Panc1 (cell line): Measurements from ENCODE around the gene SLC2A1.

Source experiments
- POLR2AphosphoS5 ChIP-seq: IDR thresholded peaks from 2 replicates; pipeline ENCODE4 v1.6.1; 2012; ENCODE audit warnings: mild to moderate bottlenecking, low read depth, low read length, moderate library complexity
- REST ChIP-seq, 2 experiments: IDR thresholded peaks; 2 replicates each; pipeline ENCODE4 v1.6.1; 2011 to 2012; ENCODE audit warnings: low read depth in 2 of 2, control low read depth in 1 of 2, low read length in 1 of 2, mild to moderate bottlenecking in 1 of 2, moderate library complexity in 1 of 2; ENCODE audit not compliant: insufficient read depth in 1 of 2
- SIN3A ChIP-seq: IDR thresholded peaks from 2 replicates; pipeline ENCODE4 v1.6.1; 2012; ENCODE audit warnings: low read depth, mild to moderate bottlenecking, low read length, moderate library complexity, borderline replicate concordance; ENCODE audit not compliant: insufficient read depth
- TCF7L2 ChIP-seq: IDR thresholded peaks from 2 replicates; pipeline ENCODE4 v1.6.1; 2011; ENCODE audit warnings: mild to moderate bottlenecking, low read depth, low read length, inconsistent platforms
- TF ChIP-seq, protein P1 (sequence below): fragments of 450-650 bp; IDR thresholded peaks from 2 replicates; pipeline ENCODE4 v1.5.1; 2017; ENCODE audit warnings: mild to moderate bottlenecking

DNA sequence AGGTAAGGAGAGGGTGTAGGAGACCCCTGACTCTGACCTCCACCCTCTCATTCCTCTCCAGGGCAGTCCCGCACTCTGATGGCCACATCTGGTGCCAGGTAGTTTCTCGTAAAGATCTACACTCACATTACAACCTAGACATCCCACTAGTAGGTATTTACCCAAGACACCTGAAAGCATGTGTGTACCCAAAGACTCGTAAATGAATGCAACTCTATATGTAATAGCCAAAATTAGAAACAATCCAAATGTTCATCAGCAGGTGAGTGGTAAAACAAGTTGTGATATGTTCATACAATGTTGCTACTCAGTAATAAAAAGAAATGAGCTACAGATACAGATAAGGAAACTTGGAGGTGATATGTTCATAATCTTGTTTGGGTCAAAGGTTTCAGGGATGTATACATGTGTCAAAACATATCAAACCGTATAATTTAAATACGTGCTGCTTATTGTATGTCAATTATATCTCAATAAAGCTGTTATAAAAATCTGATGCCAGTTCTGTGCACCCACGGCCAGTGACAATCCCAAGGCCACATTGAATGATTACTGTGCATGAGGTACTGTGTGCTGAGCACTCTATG lies 37.8 kb upstream of the SLC2A1 start:
- no peak for TF ChIP-seq REST (IDR thresholded peaks at IDR 0.05; ENCODE audit: insufficient read depth in 1 of 2, low read depth in 2 of 2, low read length in 1 of 2)
- no peak for TF ChIP-seq POLR2AphosphoS5
- TF ChIP-seq, protein P1, sequence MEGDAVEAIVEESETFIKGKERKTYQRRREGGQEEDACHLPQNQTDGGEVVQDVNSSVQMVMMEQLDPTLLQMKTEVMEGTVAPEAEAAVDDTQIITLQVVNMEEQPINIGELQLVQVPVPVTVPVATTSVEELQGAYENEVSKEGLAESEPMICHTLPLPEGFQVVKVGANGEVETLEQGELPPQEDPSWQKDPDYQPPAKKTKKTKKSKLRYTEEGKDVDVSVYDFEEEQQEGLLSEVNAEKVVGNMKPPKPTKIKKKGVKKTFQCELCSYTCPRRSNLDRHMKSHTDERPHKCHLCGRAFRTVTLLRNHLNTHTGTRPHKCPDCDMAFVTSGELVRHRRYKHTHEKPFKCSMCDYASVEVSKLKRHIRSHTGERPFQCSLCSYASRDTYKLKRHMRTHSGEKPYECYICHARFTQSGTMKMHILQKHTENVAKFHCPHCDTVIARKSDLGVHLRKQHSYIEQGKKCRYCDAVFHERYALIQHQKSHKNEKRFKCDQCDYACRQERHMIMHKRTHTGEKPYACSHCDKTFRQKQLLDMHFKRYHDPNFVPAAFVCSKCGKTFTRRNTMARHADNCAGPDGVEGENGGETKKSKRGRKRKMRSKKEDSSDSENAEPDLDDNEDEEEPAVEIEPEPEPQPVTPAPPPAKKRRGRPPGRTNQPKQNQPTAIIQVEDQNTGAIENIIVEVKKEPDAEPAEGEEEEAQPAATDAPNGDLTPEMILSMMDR: no peak
- no peak for TF ChIP-seq SIN3A
- no peak for TF ChIP-seq TCF7L2
